HG02798 (cell line): ENCODE measurements around the gene NPTXR.
A peak's percentile ranks its signal among the peaks of the same experiment; 100 is the strongest.

ENCODE experiments used
- ATAC-seq: cut with Tn5 transposase; IDR thresholded peaks from one replicate; pipeline ENCODE4 v1.9.1; 2021; ENCODE audit warnings: mild to moderate bottlenecking; ENCODE audit not compliant: unreplicated experiment, poor library complexity

The NPTXR gene

DNA sequence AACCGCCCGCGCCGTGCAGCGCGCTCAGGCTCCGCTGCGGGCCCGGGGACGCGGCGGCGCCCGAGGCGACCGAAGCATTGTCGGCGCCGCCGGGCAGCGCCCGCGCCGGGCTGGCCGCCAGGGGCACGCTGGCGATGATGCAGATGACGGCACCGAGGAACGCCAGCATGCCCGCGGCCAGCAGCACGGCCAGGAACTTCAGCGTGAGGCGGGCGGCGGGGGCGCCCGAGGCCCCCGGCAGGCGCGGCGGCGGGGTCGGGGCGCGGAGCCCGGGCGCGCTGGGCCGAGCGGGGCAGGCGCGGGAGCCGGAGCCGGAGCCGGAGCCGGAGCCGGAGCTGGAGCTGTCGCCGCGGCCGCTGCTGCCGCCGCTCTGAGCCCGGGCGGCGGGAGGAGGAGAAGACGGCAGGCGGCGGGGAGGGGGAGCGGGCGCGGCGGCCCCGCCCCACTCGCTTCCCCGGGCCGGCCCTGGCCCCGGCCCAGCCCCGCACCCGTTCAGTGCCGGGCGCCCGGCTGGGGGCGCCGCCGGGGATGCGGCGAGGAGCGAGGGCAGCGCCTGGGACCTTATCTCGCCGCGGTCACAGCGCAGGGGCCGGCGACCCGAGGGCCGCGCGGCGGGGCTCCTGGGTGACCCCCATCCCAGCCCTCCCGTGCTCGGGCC is at the start of gene NPTXR:
NPTXR (minus strand) TSS at position 372 of the 658 bp plus-strand sequence.
- no peak for ATAC-seq

GRCh38 chr22:38891256-38891655 is 47.4 kb upstream of the NPTXR start:
- no peak for ATAC-seq

GRCh38 chr22:38890377-38890776 is 46.5 kb upstream of the NPTXR start:
- ATAC-seq, result no peak

DNA sequence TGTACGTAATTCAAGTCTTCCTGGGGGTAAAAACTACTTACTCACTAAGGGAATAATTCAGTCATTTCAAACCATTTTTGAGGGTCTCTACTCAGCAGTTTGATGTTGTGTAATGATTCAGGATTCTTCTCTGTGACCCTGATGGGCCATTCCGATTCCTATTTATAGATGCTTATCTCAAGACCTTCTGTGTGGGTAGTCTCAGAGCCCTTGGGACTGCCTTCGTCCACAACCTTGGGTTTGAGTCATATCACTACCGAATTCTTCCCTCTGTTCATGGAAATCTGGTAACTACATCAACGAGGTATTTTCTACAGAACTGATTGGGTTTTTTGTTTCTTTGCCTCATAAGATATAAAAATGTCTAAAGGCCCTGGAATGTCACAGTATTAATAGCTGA is 42.5 kb upstream of the NPTXR start:
- ATAC-seq, result no peak

GRCh38 chr22:38882972-38883622 is 39.3 kb upstream of the NPTXR start:
- ATAC-seq, result no peak

DNA sequence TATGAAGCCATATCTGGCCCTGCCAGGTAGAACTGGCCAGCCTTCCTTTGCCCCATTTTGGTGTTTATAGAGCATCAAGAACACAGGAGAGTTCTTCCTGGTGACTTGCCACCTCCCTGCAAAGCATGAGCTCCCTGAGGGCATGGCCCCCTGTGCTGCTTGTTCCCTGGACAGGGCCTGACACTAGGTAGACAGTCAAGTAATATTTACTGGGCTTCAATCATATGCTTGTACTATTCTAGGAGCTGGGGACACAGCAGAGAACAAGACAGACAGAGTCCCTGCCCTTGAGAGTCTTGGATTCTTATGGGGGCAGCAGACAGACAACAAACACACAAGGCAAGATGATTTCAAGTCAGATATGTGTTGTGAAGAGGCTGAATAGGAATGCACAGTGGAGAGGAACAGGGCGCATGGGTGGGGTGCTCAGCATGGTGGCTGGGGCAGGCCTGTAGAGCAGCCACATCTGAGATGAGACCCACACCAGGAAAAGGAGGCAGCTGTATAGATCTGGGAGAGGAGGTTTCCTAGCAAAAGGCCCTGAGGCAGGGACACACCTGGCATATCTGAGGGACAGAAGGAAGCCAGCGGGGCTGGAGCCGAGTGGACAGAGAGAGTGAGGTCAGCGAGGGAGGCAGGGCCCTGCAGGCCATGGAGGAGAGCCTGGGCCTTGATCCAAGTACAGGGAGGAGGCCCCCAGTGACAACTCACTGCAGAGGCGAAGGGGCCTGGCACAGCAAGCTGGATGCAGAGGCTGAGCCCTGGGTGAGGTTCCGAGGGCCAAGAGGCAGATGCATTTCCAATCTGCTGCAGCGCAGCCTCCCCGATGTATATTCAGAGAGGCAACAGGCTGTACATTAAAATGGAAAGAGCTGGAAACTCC is 38.4 kb upstream of the NPTXR start:
- ATAC-seq, result no peak

GRCh38 chr22:38881464-38881871 is 37.6 kb upstream of the NPTXR start:
- ATAC-seq, result no peak

- ATAC-seq, result no peak
These were observed 36.1 kb upstream of the NPTXR start for GRCh38 chr22:38879961-38880360.

DNA sequence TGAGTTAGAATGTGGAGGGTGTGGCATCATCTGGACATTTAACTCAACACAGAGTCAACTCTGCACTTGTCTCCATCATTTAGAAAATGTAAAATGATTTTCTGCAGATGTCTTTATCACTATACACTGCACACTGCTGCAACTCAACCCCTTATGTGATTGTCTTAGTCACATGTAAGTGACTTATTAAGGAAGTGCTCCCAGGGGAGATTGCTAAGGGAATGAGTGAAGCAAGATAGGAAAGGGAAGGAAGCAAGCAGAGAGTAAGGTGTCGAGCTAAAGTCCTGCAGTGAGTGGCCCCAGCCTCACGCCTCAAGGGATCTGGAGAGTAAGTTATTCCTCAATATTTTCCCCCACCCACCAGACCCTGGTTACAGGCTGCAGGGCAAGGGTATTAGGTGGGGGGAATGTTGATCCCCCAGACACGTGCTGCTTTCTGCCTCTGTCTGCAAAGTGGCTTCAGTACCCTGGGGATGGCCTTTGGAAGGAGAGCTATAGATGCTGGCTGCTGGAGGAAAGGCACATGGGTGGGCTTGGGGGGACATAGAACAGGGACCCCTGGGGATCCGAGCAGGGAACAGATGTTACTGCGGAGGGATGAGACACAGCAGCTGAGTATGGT is 35.4 kb upstream of the NPTXR start:
- ATAC-seq, result no peak

DNA sequence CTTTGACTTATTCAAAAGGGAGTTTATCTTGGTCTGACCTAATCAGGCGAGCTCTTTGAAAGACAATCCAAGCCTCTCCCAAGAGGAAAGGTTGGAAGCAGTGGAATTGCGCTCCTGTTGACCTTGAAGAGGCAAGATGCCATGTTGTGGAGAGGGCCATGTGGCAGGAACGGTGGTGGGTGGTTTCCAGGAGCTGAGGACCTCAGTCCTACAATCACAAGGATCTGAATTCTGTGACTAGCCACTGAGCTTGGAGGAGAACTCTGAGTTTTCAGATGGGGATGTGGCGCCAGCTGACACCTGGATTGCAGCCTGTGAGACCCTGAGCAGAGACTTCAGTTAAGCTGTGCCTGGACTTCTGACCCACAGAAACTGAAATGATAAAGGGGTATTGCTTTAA is 34.2 kb upstream of the NPTXR start:
- ATAC-seq, result no peak

GRCh38 chr22:38874529-38875222 is 30.8 kb upstream of the NPTXR start:
- ATAC-seq, result no peak

GRCh38 chr22:38873469-38874411 is 29.9 kb upstream of the NPTXR start:
- peak; percentile 13 for ATAC-seq

DNA sequence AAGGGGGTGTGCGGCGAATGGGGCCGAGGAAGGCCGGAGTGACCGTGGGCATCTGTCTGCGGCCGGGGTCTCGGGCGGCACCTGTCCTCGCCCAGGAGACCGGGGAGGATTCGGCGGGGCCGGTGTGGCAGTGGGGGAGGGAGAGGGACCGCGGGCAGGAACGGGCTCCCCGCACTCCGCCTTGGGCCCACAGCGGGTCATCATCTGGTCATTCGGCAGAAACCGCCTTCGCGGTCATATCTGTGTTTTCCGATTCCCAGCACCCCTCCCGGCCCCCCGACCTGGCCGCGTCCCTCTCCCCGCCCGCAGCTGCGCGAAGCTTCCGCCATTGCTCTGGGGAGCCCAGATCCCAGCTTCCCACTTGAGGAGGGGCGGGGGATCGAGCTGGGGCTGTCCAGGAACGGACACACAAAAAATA is 29.0 kb upstream of the NPTXR start:
- no peak for ATAC-seq

DNA sequence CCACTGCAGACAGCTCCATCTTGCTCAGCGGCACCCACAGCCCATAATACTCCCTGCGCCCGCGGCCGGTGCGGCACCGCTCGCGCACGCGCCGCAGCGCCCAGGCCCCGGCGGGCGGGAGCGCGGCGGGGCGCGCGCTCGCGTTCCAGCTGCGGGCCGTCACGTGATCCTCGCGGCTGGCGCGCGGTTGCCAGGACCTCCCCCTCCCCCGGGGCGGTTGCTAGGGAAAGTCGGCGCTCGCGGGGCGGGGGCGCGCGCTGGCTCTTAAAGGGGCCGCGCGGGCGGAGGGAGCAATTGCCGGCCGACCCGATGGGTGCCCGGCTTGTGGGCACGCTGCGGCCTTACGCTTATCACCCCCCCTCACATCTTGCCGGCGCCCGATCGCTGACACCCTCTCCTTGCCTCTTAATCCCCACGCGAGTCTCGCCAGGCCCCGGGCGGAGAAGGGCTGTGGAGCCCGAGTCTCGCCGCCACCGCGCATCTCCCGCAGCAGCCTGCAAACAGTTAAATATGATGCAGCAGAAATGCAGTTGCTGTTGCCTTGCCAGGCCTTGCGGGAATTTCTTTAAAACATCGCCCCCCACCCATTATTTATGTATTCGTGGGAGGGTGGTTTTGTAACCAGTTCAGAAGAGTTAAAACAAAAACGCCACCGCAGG is 28.5 kb upstream of the NPTXR start, which contains the start of gene CBX6:
CBX6 (minus strand) TSS at position 45 of the 659 bp plus-strand sequence; CDS start at position 19, 26 bp downstream.
- peak; percentile 78 for ATAC-seq

GRCh38 chr22:38871360-38872171 is 27.7 kb upstream of the NPTXR start:
- ATAC-seq, result peak; percentile 1

DNA sequence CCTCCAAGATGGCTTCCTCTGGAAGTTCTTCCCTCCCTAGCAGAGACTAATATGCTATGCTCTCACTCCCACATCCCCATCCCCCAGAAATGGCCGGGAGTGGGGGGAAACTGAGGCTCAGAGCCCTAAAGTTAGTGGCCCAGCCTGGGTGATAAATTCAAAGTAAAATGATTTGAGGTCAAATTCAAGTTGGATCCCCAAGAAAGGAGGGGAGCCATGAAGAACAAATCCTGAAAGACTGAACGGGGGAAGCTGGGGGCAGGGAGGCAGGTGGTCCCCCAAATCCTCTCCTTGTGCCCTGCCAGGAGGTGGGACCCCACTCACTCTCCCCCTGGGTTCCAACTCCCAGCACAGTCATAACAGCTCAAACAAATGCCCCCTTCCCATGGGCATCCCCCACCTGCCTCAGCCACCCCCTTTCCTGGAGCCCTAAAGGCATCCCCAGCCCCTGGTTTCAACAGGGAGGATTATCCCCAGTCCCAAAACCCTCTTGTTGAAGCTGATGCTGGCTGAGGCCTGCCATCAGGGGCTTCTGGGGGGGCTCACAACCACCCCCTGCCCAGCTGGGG is 27.0 kb upstream of the NPTXR start:
- ATAC-seq, result no peak

GRCh38 chr22:38870312-38870741 is 26.5 kb upstream of the NPTXR start:
- ATAC-seq, result no peak
